Activated naive CD4-positive, alpha-beta T cell treated with anti-CD3 and anti-CD28 coated beads, Interleukin-2, amount 10 ng/mL, durations not matched to agents 7 days and 5 days (primary cell): ENCODE results near the gene CYP2A6.
"Not testable (repeated sequence)": the region's sequence is repeated elsewhere in the genome, so short reads cannot be mapped to it uniquely, and the experiment has no call there.

Source experiments
- CTCF ChIA-PET: fragments of 350-600 bp; sonication (Branson Sonifier 250); formaldehyde crosslinking; loops from one replicate; lab custom pipeline; 2021; ENCODE audit warnings: antibody characterized with exemption; lab: Charles Lee
- DNase-seq: peaks from one replicate; pipeline ENCODE4 v3.0.0-alpha.2; 2020
- H3K27ac Mint-ChIP-seq: one replicate; pipeline ENCODE4 v1.8.0; 2021; ENCODE audit warnings: mild to moderate bottlenecking, moderate library complexity, mixed read lengths
- H3K27me3 Mint-ChIP-seq: one replicate; pipeline ENCODE4 v1.8.0; 2021; ENCODE audit warnings: mild to moderate bottlenecking, mixed read lengths
- H3K36me3 Mint-ChIP-seq: one replicate; pipeline ENCODE4 v1.8.0; 2021; ENCODE audit warnings: mixed read lengths
- H3K4me1 Mint-ChIP-seq: one replicate; pipeline ENCODE4 v1.8.0; 2021; ENCODE audit warnings: mixed read lengths
- H3K4me3 Mint-ChIP-seq: one replicate; pipeline ENCODE4 v1.8.0; 2021; ENCODE audit warnings: mild to moderate bottlenecking, moderate library complexity, mixed read lengths
- H3K9me3 Mint-ChIP-seq: one replicate; pipeline ENCODE4 v1.8.0; 2021; ENCODE audit warnings: mixed read lengths

CYP2A6 gene

GRCh38 chr19:40818480-40819399 lies 31.5 kb downstream of the CYP2A6 start:
- H3K27me3 Mint-ChIP-seq: peaks cover 39% of the 10 kb centered on the region
- CTCF ChIA-PET: interaction anchor here (0.9 to 2.9 kb wide), 12 partner anchors 10 to 326 kb away, joined by 3 to 32 read pairs (median 4); partner anchors contain the start of gene RAB4B
- peak overlapping the region; percentile 59 for H3K4me3 Mint-ChIP-seq
- DNase-seq: peak; percentile 78
- H3K9me3 Mint-ChIP-seq, H3K36me3 Mint-ChIP-seq: not testable (repeated sequence)
- peak overlapping the region; percentile 75 for H3K27ac Mint-ChIP-seq
- peaks cover 27% of the 10 kb centered on the region for H3K4me1 Mint-ChIP-seq

- no peak for DNase-seq
- CTCF ChIA-PET: no interaction called here
- Mint-ChIP-seq H3K27ac (no peak overlapping the region), H3K36me3 (peaks cover 10% of the 10 kb centered on the region), H3K4me1 (peaks cover 52% of the 10 kb centered on the region), H3K9me3 (no peaks in the 10 kb centered on the region), H3K4me3 (no peak overlapping the region), H3K27me3 (peaks cover 72% of the 10 kb centered on the region)
These were observed 35.0 kb downstream of the CYP2A6 start for GRCh38 chr19:40815223-40815622.

- no peak for DNase-seq
- Mint-ChIP-seq H3K4me3 (no peak overlapping the region), H3K36me3 (peaks cover 24% of the 10 kb centered on the region), H3K4me1 (peaks cover 52% of the 10 kb centered on the region), H3K9me3 (no peaks in the 10 kb centered on the region), H3K27me3 (peaks cover 72% of the 10 kb centered on the region), H3K27ac (no peak overlapping the region)
- CTCF ChIA-PET: no interaction called here
These were observed 37.1 kb downstream of the CYP2A6 start for GRCh38 chr19:40813182-40813581.

- DNase-seq, H3K9me3 Mint-ChIP-seq, CTCF ChIA-PET: not testable (repeated sequence)
- Mint-ChIP-seq H3K27ac (peak overlapping the region; percentile 37), H3K36me3 (peaks cover 29% of the 10 kb centered on the region), H3K4me3 (peak overlapping the region; percentile 87), H3K27me3 (peaks cover 67% of the 10 kb centered on the region), H3K4me1 (peaks cover 50% of the 10 kb centered on the region)
These were observed 37.7 kb downstream of the CYP2A6 start for GRCh38 chr19:40812571-40812970.

GRCh38 chr19:40811478-40812341 lies 38.5 kb downstream of the CYP2A6 start:
- Mint-ChIP-seq H3K27me3 (peaks cover 61% of the 10 kb centered on the region), H3K27ac (peak overlapping the region; percentile 58), H3K9me3 (no peaks in the 10 kb centered on the region), H3K36me3 (peaks cover 36% of the 10 kb centered on the region), H3K4me3 (peak overlapping the region; percentile 87), H3K4me1 (peaks cover 59% of the 10 kb centered on the region)
- peak; percentile 50 for DNase-seq
- CTCF ChIA-PET: no interaction called here

- Mint-ChIP-seq H3K36me3 (peaks cover 37% of the 10 kb centered on the region), H3K4me1 (peaks cover 68% of the 10 kb centered on the region), H3K4me3 (peak overlapping the region; percentile 87), H3K27me3 (peaks cover 54% of the 10 kb centered on the region), H3K27ac (peak overlapping the region; percentile 76)
- H3K9me3 Mint-ChIP-seq, CTCF ChIA-PET: not testable (repeated sequence)
- peak; percentile 76 for DNase-seq
These were observed 39.4 kb downstream of the CYP2A6 start for GRCh38 chr19:40810649-40811408.

GRCh38 chr19:40810160-40810559 lies 40.1 kb downstream of the CYP2A6 start:
- Mint-ChIP-seq H3K27me3 (peaks cover 48% of the 10 kb centered on the region), H3K4me3 (peak overlapping the region; percentile 87), H3K36me3 (peaks cover 44% of the 10 kb centered on the region), H3K27ac (peak overlapping the region; percentile 68), H3K4me1 (peaks cover 74% of the 10 kb centered on the region), H3K9me3 (no peaks in the 10 kb centered on the region)
- DNase-seq: no peak
- CTCF ChIA-PET: interaction anchor here (0.8 kb wide), 1 partner anchor 33 kb away, joined by 3 read pairs; no protein-coding TSS in a partner anchor

GRCh38 chr19:40809358-40810086 lies 40.7 kb downstream of the CYP2A6 start:
- Mint-ChIP-seq H3K36me3 (peaks cover 48% of the 10 kb centered on the region), H3K4me1 (peaks cover 81% of the 10 kb centered on the region), H3K9me3 (no peaks in the 10 kb centered on the region), H3K4me3 (no peak overlapping the region), H3K27ac (no peak overlapping the region), H3K27me3 (peaks cover 41% of the 10 kb centered on the region)
- CTCF ChIA-PET: interaction anchor here (0.8 to 5.0 kb wide), 2 partner anchors 33 to 54 kb away, joined by 3 to 24 read pairs; no protein-coding TSS in a partner anchor
- DNase-seq: no peak

GRCh38 chr19:40808497-40808896 lies 41.8 kb downstream of the CYP2A6 start:
- Mint-ChIP-seq H3K27me3 (peaks cover 31% of the 10 kb centered on the region), H3K4me3 (no peak overlapping the region), H3K4me1 (peaks cover 91% of the 10 kb centered on the region), H3K9me3 (no peaks in the 10 kb centered on the region), H3K36me3 (peaks cover 55% of the 10 kb centered on the region), H3K27ac (no peak overlapping the region)
- CTCF ChIA-PET: interaction anchor here (1.2 to 5.0 kb wide), 4 partner anchors 10 to 147 kb away, joined by 3 to 24 read pairs (median 14); no protein-coding TSS in a partner anchor
- no peak for DNase-seq

GRCh38 chr19:40808021-40808325 lies 42.3 kb downstream of the CYP2A6 start:
- Mint-ChIP-seq H3K27ac (peak overlapping the region; percentile 96), H3K36me3 (peaks cover 57% of the 10 kb centered on the region), H3K4me3 (peak overlapping the region; percentile 24), H3K27me3 (peaks cover 26% of the 10 kb centered on the region), H3K9me3 (no peaks in the 10 kb centered on the region), H3K4me1 (peaks cover 95% of the 10 kb centered on the region)
- DNase-seq: no peak
- CTCF ChIA-PET: interaction anchor here (1.2 to 5.0 kb wide), 7 partner anchors 10 to 146 kb away, joined by 3 to 24 read pairs (median 9); partner anchors contain the start of gene RAB4B

GRCh38 chr19:40807147-40808020 lies 42.9 kb downstream of the CYP2A6 start:
- peaks cover 59% of the 10 kb centered on the region for H3K36me3 Mint-ChIP-seq
- peaks cover 95% of the 10 kb centered on the region for H3K4me1 Mint-ChIP-seq
- peak overlapping the region; percentile 81 for H3K4me3 Mint-ChIP-seq
- no peak for DNase-seq
- H3K27ac Mint-ChIP-seq: peak overlapping the region; percentile 96
- CTCF ChIA-PET: interaction anchor here (0.8 to 5.0 kb wide), 17 partner anchors 9 to 174 kb away, joined by 3 to 24 read pairs (median 4); partner anchors contain the start of genes ACTMAP, RAB4B and SNRPA
- no peaks in the 10 kb centered on the region for H3K9me3 Mint-ChIP-seq
- H3K27me3 Mint-ChIP-seq: peaks cover 20% of the 10 kb centered on the region
